ENCODE results near the gene FGF14. TPM values are rescaled to one million over a fixed set of nuclear protein-coding genes. Genes with fewer than 3 reads are reported as not detected.

FGF14 gene
- total RNA-seq, 1 experiment from 2014 or later = not detected

- Histone ChIP-seq H3K4me2 (ENCODE audit: low read depth, low read length, poor library complexity, severe bottlenecking) (no peak overlapping the region), H4K20me1 (ENCODE audit: insufficient read depth, low read depth, low read length) (no peaks in the 10 kb centered on the region), H3K36me3 (ENCODE audit: insufficient read depth, low read length) (no peaks in the 10 kb centered on the region), H3K27ac (ENCODE audit: low read length) (no peak overlapping the region), H3K9ac (ENCODE audit: low read length) (no peak overlapping the region), H3K9me3 (ENCODE audit: low read length) (no peaks in the 10 kb centered on the region), H3K4me3 (ENCODE audit: low read length) (no peak overlapping the region), H2AFZ (ENCODE audit: low read length) (no peak overlapping the region), H3K79me2 (ENCODE audit: low read length) (no peaks in the 10 kb centered on the region), H3K27me3 (ENCODE audit: low read length) (no peaks in the 10 kb centered on the region), H3K9me2 (replicated peaks; ENCODE audit: insufficient read depth, low read length) (no peaks in the 10 kb centered on the region), H3K4me1 (ENCODE audit: low read length) (no peaks in the 10 kb centered on the region)
- no peak for DNase-seq
These were observed 687.7 kb downstream of the FGF14 start for GRCh38 chr13:101714195-101714594.

GRCh38 chr13:101712026-101712348, 689.9 kb downstream of the FGF14 start:
- Histone ChIP-seq H2AFZ (ENCODE audit: low read length) (no peak overlapping the region), H3K36me3 (ENCODE audit: insufficient read depth, low read length) (no peaks in the 10 kb centered on the region), H3K4me2 (ENCODE audit: low read depth, low read length, poor library complexity, severe bottlenecking) (no peak overlapping the region), H3K27me3 (ENCODE audit: low read length) (no peaks in the 10 kb centered on the region), H3K9ac (ENCODE audit: low read length) (no peak overlapping the region), H4K20me1 (ENCODE audit: insufficient read depth, low read depth, low read length) (no peaks in the 10 kb centered on the region), H3K9me3 (ENCODE audit: low read length) (no peaks in the 10 kb centered on the region), H3K27ac (ENCODE audit: low read length) (no peak overlapping the region), H3K9me2 (replicated peaks; ENCODE audit: insufficient read depth, low read length) (no peaks in the 10 kb centered on the region), H3K79me2 (ENCODE audit: low read length) (no peaks in the 10 kb centered on the region), H3K4me3 (ENCODE audit: low read length) (no peak overlapping the region), H3K4me1 (ENCODE audit: low read length) (no peaks in the 10 kb centered on the region)
- no peak for DNase-seq

GRCh38 chr13:101711307-101712025, 690.4 kb downstream of the FGF14 start:
- H3K9me2 ChIP-seq (replicated peaks; ENCODE audit: insufficient read depth, low read length) = no peaks in the 10 kb centered on the region
- H3K9ac ChIP-seq (ENCODE audit: low read length) = no peak overlapping the region
- no peaks in the 10 kb centered on the region for H3K79me2 ChIP-seq (ENCODE audit: low read length)
- H3K36me3 ChIP-seq (ENCODE audit: insufficient read depth, low read length) = no peaks in the 10 kb centered on the region
- H4K20me1 ChIP-seq (ENCODE audit: insufficient read depth, low read depth, low read length) = no peaks in the 10 kb centered on the region
- no peak overlapping the region for H3K27ac ChIP-seq (ENCODE audit: low read length)
- no peaks in the 10 kb centered on the region for H3K27me3 ChIP-seq (ENCODE audit: low read length)
- H3K4me2 ChIP-seq (ENCODE audit: low read depth, low read length, poor library complexity, severe bottlenecking) = no peak overlapping the region
- H2AFZ ChIP-seq (ENCODE audit: low read length) = no peak overlapping the region
- no peaks in the 10 kb centered on the region for H3K9me3 ChIP-seq (ENCODE audit: low read length)
- DNase-seq = no peak
- H3K4me1 ChIP-seq (ENCODE audit: low read length) = no peaks in the 10 kb centered on the region
- H3K4me3 ChIP-seq (ENCODE audit: low read length) = no peak overlapping the region

- Histone ChIP-seq H2AFZ (ENCODE audit: low read length) (no peak overlapping the region), H3K27me3 (ENCODE audit: low read length) (no peaks in the 10 kb centered on the region), H3K9me3 (ENCODE audit: low read length) (no peaks in the 10 kb centered on the region), H3K9me2 (replicated peaks; ENCODE audit: insufficient read depth, low read length) (no peaks in the 10 kb centered on the region), H3K36me3 (ENCODE audit: insufficient read depth, low read length) (no peaks in the 10 kb centered on the region), H3K4me3 (ENCODE audit: low read length) (no peak overlapping the region), H4K20me1 (ENCODE audit: insufficient read depth, low read depth, low read length) (no peaks in the 10 kb centered on the region), H3K4me2 (ENCODE audit: low read depth, low read length, poor library complexity, severe bottlenecking) (no peak overlapping the region), H3K27ac (ENCODE audit: low read length) (no peak overlapping the region), H3K79me2 (ENCODE audit: low read length) (no peaks in the 10 kb centered on the region), H3K9ac (ENCODE audit: low read length) (no peak overlapping the region), H3K4me1 (ENCODE audit: low read length) (no peaks in the 10 kb centered on the region)
- no peak for DNase-seq
These were observed 691.9 kb downstream of the FGF14 start for GRCh38 chr13:101709952-101710351.

- no peak for DNase-seq
- Histone ChIP-seq H3K9me2 (replicated peaks; ENCODE audit: insufficient read depth, low read length) (no peaks in the 10 kb centered on the region), H3K36me3 (ENCODE audit: insufficient read depth, low read length) (no peaks in the 10 kb centered on the region), H3K27me3 (ENCODE audit: low read length) (no peaks in the 10 kb centered on the region), H3K4me3 (ENCODE audit: low read length) (no peak overlapping the region), H2AFZ (ENCODE audit: low read length) (no peak overlapping the region), H3K27ac (ENCODE audit: low read length) (no peak overlapping the region), H3K9me3 (ENCODE audit: low read length) (no peaks in the 10 kb centered on the region), H3K9ac (ENCODE audit: low read length) (no peak overlapping the region), H4K20me1 (ENCODE audit: insufficient read depth, low read depth, low read length) (no peaks in the 10 kb centered on the region), H3K4me2 (ENCODE audit: low read depth, low read length, poor library complexity, severe bottlenecking) (no peak overlapping the region), H3K4me1 (ENCODE audit: low read length) (no peaks in the 10 kb centered on the region), H3K79me2 (ENCODE audit: low read length) (no peaks in the 10 kb centered on the region)
These were observed 693.7 kb downstream of the FGF14 start for GRCh38 chr13:101708115-101708514.

GRCh38 chr13:101707659-101708058, 694.2 kb downstream of the FGF14 start:
- H3K79me2 ChIP-seq (ENCODE audit: low read length) = no peaks in the 10 kb centered on the region
- H3K4me3 ChIP-seq (ENCODE audit: low read length) = no peak overlapping the region
- no peak for DNase-seq
- no peak overlapping the region for H2AFZ ChIP-seq (ENCODE audit: low read length)
- H3K4me1 ChIP-seq (ENCODE audit: low read length) = no peaks in the 10 kb centered on the region
- H4K20me1 ChIP-seq (ENCODE audit: insufficient read depth, low read depth, low read length) = no peaks in the 10 kb centered on the region
- H3K9ac ChIP-seq (ENCODE audit: low read length) = no peak overlapping the region
- no peaks in the 10 kb centered on the region for H3K9me2 ChIP-seq (replicated peaks; ENCODE audit: insufficient read depth, low read length)
- H3K27me3 ChIP-seq (ENCODE audit: low read length) = no peaks in the 10 kb centered on the region
- H3K9me3 ChIP-seq (ENCODE audit: low read length) = no peaks in the 10 kb centered on the region
- H3K27ac ChIP-seq (ENCODE audit: low read length) = no peak overlapping the region
- H3K4me2 ChIP-seq (ENCODE audit: low read depth, low read length, poor library complexity, severe bottlenecking) = no peak overlapping the region
- no peaks in the 10 kb centered on the region for H3K36me3 ChIP-seq (ENCODE audit: insufficient read depth, low read length)

- Histone ChIP-seq H3K27ac (ENCODE audit: low read length) (no peak overlapping the region), H3K4me3 (ENCODE audit: low read length) (no peak overlapping the region), H3K4me1 (ENCODE audit: low read length) (no peaks in the 10 kb centered on the region), H3K9me2 (replicated peaks; ENCODE audit: insufficient read depth, low read length) (no peaks in the 10 kb centered on the region), H3K36me3 (ENCODE audit: insufficient read depth, low read length) (no peaks in the 10 kb centered on the region), H3K9ac (ENCODE audit: low read length) (no peak overlapping the region), H2AFZ (ENCODE audit: low read length) (no peak overlapping the region), H3K79me2 (ENCODE audit: low read length) (no peaks in the 10 kb centered on the region), H3K9me3 (ENCODE audit: low read length) (no peaks in the 10 kb centered on the region), H3K4me2 (ENCODE audit: low read depth, low read length, poor library complexity, severe bottlenecking) (no peak overlapping the region), H4K20me1 (ENCODE audit: insufficient read depth, low read depth, low read length) (no peaks in the 10 kb centered on the region), H3K27me3 (ENCODE audit: low read length) (no peaks in the 10 kb centered on the region)
- no peak for DNase-seq
These were observed 695.2 kb downstream of the FGF14 start for GRCh38 chr13:101706651-101707050.

- no peak for DNase-seq
- Histone ChIP-seq H3K9me2 (replicated peaks; ENCODE audit: insufficient read depth, low read length) (no peaks in the 10 kb centered on the region), H4K20me1 (ENCODE audit: insufficient read depth, low read depth, low read length) (no peaks in the 10 kb centered on the region), H3K9me3 (ENCODE audit: low read length) (no peaks in the 10 kb centered on the region), H2AFZ (ENCODE audit: low read length) (no peak overlapping the region), H3K4me2 (ENCODE audit: low read depth, low read length, poor library complexity, severe bottlenecking) (no peak overlapping the region), H3K27ac (ENCODE audit: low read length) (no peak overlapping the region), H3K4me3 (ENCODE audit: low read length) (no peak overlapping the region), H3K9ac (ENCODE audit: low read length) (no peak overlapping the region), H3K36me3 (ENCODE audit: insufficient read depth, low read length) (no peaks in the 10 kb centered on the region), H3K27me3 (ENCODE audit: low read length) (no peaks in the 10 kb centered on the region), H3K4me1 (ENCODE audit: low read length) (no peaks in the 10 kb centered on the region), H3K79me2 (ENCODE audit: low read length) (no peaks in the 10 kb centered on the region)
These were observed 698.0 kb downstream of the FGF14 start for GRCh38 chr13:101703838-101704237.

- H4K20me1 ChIP-seq (ENCODE audit: insufficient read depth, low read depth, low read length) = no peaks in the 10 kb centered on the region
- no peaks in the 10 kb centered on the region for H3K4me1 ChIP-seq (ENCODE audit: low read length)
- no peaks in the 10 kb centered on the region for H3K27me3 ChIP-seq (ENCODE audit: low read length)
- no peak overlapping the region for H3K27ac ChIP-seq (ENCODE audit: low read length)
- DNase-seq = no peak
- no peaks in the 10 kb centered on the region for H3K79me2 ChIP-seq (ENCODE audit: low read length)
- H3K9me3 ChIP-seq (ENCODE audit: low read length) = no peaks in the 10 kb centered on the region
- no peaks in the 10 kb centered on the region for H3K36me3 ChIP-seq (ENCODE audit: insufficient read depth, low read length)
- H3K4me2 ChIP-seq (ENCODE audit: low read depth, low read length, poor library complexity, severe bottlenecking) = no peak overlapping the region
- no peak overlapping the region for H2AFZ ChIP-seq (ENCODE audit: low read length)
- H3K9ac ChIP-seq (ENCODE audit: low read length) = no peak overlapping the region
- H3K9me2 ChIP-seq (replicated peaks; ENCODE audit: insufficient read depth, low read length) = no peaks in the 10 kb centered on the region
- H3K4me3 ChIP-seq (ENCODE audit: low read length) = no peak overlapping the region
These were observed 698.8 kb downstream of the FGF14 start for GRCh38 chr13:101703081-101703480.
